ENCODE data around the gene COMMD2. TPM values are rescaled to one million over a fixed set of nuclear protein-coding genes. Genes with fewer than 3 reads are reported as not detected.

The COMMD2 gene
- total RNA-seq, 1 donor from 2014 or later: 9.5 TPM

GRCh38 chr3:149764302-149764701, 12.0 kb upstream of the COMMD2 start:
- no peak for ATAC-seq
- DNase-seq (ENCODE audit: low spot score): no peak

GRCh38 chr3:149763565-149764195, 11.4 kb upstream of the COMMD2 start:
- ATAC-seq: no peak

GRCh38 chr3:149753717-149754116, 1.4 kb upstream of the COMMD2 start:
- ATAC-seq: no peak

More at GRCh38 chr3:149763565-149764195, 11.4 kb upstream of the COMMD2 start:
- DNase-seq (ENCODE audit: low spot score): no peak

DNA sequence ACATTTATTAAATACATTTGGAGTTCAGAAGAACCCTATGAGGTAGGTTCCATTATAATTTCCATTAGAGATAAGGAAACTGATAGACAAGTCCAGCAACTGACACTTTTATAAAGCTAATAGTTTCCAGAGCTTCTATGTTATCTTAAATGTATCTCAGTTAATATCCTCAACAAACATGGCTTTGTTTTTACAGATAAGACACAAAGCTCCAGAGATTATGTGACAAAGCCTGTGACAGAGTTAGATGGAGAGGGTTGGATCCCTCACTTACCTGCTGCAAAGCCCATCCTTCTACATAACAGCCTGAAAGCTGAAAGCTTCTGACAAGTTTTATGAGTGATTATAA, 473 bp upstream of the COMMD2 start:
- no peak for DNase-seq (ENCODE audit: low spot score)
- ATAC-seq: no peak

More at GRCh38 chr3:149753717-149754116, 1.4 kb upstream of the COMMD2 start:
- no peak for DNase-seq (ENCODE audit: low spot score)

GRCh38 chr3:149751551-149751950, 738 bp downstream of the COMMD2 start:
- DNase-seq (ENCODE audit: low spot score) (no peak), ATAC-seq (no peak)

DNA sequence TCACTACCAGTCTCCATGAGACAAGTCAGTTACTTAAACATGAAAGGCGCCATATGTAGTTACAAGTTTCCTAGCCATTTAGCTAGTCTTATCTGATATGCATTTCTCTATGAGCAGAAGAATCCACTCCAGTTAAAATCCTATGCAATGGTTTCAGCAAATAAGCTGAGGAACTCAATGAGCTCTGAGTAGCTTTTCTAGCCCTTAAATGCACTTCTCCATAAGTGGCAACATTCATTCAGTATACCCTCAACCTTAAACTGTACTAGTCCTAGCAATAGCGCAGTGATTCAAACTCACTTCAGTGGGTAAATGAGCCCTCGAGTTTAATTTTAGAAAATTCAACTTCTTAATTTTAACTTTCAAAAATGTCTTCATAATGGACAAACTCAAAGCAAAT, 7.7 kb downstream of the COMMD2 start:
- ATAC-seq (no peak), DNase-seq (ENCODE audit: low spot score) (no peak)

- ATAC-seq: no peak
- DNase-seq (ENCODE audit: low spot score): no peak
Observed at GRCh38 chr3:149744151-149744550, 8.1 kb downstream of the COMMD2 start.

GRCh38 chr3:149739396-149739795, 12.9 kb downstream of the COMMD2 start:
- ATAC-seq: no peak
- no peak for DNase-seq (ENCODE audit: low spot score)

- ATAC-seq (no peak), DNase-seq (ENCODE audit: low spot score) (no peak)
Observed at GRCh38 chr3:149738876-149739275, 13.4 kb downstream of the COMMD2 start.

GRCh38 chr3:149736953-149737205, 15.4 kb downstream of the COMMD2 start:
- DNase-seq (ENCODE audit: low spot score): no peak
- no peak for ATAC-seq

DNA sequence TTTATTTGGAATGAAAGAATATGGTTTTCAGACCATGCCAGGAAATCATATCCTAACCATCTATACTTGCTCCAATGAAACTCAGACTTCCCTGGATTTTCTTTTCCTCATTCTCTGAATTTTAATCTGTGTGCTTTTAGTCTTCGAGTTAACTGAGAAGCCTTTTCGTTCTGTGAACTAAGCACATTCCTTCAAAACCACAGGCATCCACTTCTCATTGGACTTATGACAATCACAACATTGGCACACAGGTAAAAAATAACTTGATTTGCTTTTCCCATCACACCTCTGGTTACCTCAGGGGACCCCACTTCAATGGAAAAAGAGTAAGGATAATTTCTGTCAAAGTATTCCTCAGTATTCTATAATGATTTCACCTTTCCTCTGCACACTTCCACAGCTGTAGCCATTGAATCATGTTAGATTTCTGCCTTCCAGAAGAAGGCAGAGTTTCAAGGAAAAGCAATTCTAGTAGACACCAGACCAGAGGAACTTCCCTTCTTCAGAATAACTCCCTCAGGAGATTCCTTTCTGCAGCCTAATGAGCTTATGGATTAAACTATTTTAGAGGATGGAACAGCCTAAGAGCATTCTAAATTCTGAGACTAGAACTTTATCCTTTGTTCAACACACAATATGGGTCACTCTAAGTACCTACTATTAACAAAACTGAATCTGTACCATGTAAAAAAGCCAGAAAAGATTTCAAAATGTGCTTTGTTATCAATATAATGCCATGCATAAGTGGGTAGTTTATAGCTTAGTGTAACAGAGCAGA, 15.9 kb downstream of the COMMD2 start:
- DNase-seq (ENCODE audit: low spot score) (no peak), ATAC-seq (no peak)

- DNase-seq (ENCODE audit: low spot score) (no peak), ATAC-seq (no peak)
Observed at GRCh38 chr3:149732234-149732633, 20.1 kb downstream of the COMMD2 start.

DNA sequence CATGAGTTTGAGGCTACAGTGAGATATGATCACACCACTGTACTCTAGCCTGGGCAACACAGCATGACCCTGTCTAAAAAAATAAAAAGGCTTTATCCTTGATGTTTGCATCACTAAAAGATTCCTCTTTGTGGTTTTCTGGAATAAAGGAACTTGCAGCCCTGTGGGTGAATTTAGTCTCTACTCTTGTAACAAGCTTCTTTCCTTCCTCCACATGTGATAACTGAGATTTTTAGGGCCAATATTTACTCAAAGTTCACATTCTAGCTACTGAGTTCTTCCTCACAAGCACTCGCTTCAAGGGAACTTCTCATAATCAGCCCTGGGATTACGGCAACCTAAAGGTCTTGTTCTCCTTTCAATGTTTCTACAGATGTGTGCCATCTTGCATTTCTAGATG, 24.6 kb downstream of the COMMD2 start:
- DNase-seq (ENCODE audit: low spot score) (no peak), ATAC-seq (no peak)

DNA sequence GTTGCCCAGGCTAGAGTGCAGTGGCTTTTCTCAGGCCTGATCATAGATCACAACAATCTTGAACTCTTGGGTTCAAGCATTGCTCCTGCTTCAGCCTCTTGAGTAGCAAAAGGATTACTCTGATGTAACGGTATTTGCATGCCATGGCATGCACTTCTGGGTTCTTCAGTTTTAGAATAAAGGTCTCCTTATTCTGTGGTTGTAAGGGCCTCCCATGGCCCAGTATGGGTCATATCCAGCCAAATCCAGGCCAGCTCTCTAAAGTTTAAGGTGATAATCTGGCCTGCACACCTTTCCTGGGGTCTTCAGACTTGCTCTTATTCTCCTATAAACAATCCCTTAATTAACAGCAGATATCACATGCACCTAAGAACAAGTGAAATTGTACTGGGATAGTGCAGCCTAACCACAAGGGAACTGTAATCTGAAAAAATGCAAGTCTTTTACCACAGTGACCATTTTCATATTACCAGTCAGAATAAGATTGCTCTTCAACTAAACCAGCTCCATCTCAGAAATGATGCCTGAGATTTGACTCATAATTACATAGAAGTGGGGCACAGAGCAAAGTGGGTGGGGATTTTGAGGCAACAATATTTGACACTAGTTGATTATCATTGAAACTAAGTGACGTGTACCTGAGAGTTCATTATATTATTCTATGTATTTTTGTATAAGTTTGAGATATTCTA, 25.4 kb downstream of the COMMD2 start:
- DNase-seq (ENCODE audit: low spot score) (no peak), ATAC-seq (no peak)

DNA sequence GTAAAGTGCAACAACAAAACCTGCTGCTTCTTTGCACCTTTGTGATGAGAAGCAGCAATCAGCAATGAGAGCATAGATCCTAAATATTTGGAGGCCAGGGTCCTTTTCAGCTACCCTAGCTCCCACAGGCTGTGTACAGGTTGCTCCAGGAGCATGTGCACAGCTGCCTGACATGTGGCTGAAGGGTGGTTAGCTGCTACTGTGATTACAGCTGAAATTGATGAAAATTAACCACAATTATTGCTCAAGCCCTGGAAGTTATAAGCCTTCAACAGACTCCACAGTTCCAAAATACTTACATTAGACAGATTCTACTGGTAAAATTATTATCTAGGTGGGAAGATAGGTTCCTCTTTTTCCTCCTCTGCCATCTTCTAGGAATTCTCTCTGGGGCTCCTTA, 28.5 kb downstream of the COMMD2 start:
- ATAC-seq: no peak

GRCh38 chr3:149720918-149721317, 31.4 kb downstream of the COMMD2 start:
- DNase-seq (ENCODE audit: low spot score) (no peak), ATAC-seq (no peak)

More for the DNA sequence above, 28.5 kb downstream of the COMMD2 start:
- no peak for DNase-seq (ENCODE audit: low spot score)

DNA sequence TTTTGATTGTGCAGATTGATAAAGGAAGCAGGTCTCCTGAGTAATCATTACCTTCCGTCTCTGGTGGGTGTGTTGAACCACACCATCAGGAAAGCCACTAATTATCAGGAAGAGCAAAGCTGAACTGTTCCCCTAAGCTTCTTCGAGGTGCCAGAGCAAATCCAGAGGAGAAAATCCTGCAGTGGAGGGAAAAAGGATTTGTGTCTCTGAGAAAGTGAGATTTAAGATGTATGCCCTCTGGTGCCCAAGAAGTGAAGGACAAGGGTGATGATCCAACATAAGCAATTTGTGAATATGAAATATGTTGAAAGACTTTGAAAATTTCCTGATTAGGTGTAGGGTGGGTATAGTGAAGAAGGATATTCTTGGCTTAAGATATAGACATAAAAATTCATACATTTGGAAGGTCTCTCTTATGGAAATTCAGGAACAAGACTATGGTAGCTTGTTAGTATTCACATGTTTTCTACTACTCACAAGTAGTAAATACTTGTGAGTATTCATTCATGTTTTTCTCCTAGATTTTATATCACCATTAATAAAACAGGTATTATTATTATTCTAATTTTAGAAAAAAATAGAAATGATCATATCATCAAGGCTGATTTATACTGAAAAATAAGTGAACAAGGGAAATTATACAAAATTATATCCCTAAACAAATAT, 34.8 kb downstream of the COMMD2 start:
- peak; percentile 87 for ATAC-seq
- peak; percentile 46 for DNase-seq (ENCODE audit: low spot score)

DNA sequence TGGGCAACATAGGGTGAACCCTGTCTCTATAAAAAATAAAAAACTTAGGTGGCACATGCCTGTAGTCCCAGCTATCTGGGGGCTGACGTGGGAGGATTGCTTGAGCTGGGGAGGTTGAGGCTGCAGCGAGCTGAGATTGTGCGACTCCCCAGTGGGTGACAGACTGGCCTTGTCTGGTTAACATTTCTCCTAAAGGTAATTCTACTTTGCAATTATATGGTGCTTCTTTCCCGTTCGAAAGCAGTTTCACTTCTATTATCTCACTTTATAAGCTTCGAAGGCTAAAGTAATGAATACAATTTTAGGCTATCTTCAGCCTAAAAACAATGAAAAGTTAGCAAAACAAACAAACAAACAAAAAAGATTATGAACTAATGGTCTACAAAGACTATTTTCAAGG, 35.3 kb downstream of the COMMD2 start:
- DNase-seq (ENCODE audit: low spot score) (no peak), ATAC-seq (peak; percentile 49)

GRCh38 chr3:149715247-149715646, 37.0 kb downstream of the COMMD2 start:
- ATAC-seq (no peak), DNase-seq (ENCODE audit: low spot score) (no peak)

- ATAC-seq (peak; percentile 82), DNase-seq (ENCODE audit: low spot score) (peak; percentile 60)
Observed at GRCh38 chr3:149713730-149714654, 38.3 kb downstream of the COMMD2 start.

DNA sequence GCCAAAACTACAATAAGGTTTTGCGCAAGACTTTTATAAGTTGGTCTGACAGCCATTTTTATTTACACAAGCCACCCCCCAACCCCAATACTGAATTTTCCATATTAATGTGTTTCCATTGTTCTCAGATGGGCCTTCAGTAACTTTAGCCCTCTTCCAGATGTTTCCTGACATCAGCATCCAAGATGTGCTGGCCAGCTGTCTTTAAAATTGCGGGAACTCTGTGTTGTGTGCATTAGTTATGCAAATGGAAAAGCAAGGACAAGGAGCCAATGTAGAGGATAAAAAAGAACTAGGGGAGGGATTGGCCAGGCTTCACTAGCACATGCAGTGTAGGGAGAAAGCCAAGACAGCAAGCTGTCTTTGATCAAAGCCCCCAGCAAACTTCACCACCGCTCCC, 45.4 kb downstream of the COMMD2 start:
- ATAC-seq (no peak), DNase-seq (ENCODE audit: low spot score) (no peak)
